Measurements from ENCODE around the gene CAPNS2. TPM values are rescaled to one million over a fixed set of nuclear protein-coding genes. Genes with fewer than 3 reads are reported as not detected.

Gene CAPNS2
- total RNA-seq, 1 experiment from 2014 or later: not detected

GRCh38 chr16:55543472-55543871 lies 23.0 kb upstream of the CAPNS2 start:
- Histone ChIP-seq H2AFZ (ENCODE audit: low read depth, low read length, poor library complexity, severe bottlenecking) (no peak overlapping the region), H3K4me3 (replicated peaks in 1 of 2; ENCODE audit: low read depth in 1 of 2, low read length in 2 of 2) (no peak overlapping the region), H3K36me3 (ENCODE audit: control insufficient read depth in 1 of 2, insufficient read depth in 2 of 2, low read length in 2 of 2) (no peaks in the 10 kb centered on the region; a peak in 1 of 4 replicates), H3K9ac (ENCODE audit: low read length) (no peak overlapping the region), H3K4me1 (ENCODE audit: control insufficient read depth in 1 of 2, insufficient read depth in 2 of 2, low read length in 2 of 2) (peaks cover 0 to 5% of the 10 kb centered on the region in 2 experiments; a peak in 1 of 4 replicates), H3K27me3 (ENCODE audit: insufficient read depth, low read length) (no peaks in the 10 kb centered on the region), H3K9me3 (ENCODE audit: control insufficient read depth in 1 of 2, insufficient read depth in 1 of 2, low read depth in 1 of 2, low read length in 2 of 2) (no peaks in the 10 kb centered on the region), H3K27ac (ENCODE audit: low read depth, low read length) (no peak overlapping the region), H4K20me1 (ENCODE audit: insufficient read depth) (no peaks in the 10 kb centered on the region), H3K9me2 (ENCODE audit: insufficient read depth) (no peaks in the 10 kb centered on the region), H3K4me2 (ENCODE audit: low read length) (no peak overlapping the region), H3K79me2 (ENCODE audit: insufficient read depth, low read length) (no peaks in the 10 kb centered on the region)
- ATAC-seq (no peak; the same call in 1 of the 2 replicates), DNase-seq (ENCODE audit: low read depth, low spot score) (no peak)
- TF ChIP-seq RAD21 (IDR thresholded peaks at IDR 0.05; ENCODE audit: low read depth) (peak; percentile 61), JUND (IDR thresholded peaks at IDR 0.05) (no peak)
- TF ChIP-seq, protein P1, sequence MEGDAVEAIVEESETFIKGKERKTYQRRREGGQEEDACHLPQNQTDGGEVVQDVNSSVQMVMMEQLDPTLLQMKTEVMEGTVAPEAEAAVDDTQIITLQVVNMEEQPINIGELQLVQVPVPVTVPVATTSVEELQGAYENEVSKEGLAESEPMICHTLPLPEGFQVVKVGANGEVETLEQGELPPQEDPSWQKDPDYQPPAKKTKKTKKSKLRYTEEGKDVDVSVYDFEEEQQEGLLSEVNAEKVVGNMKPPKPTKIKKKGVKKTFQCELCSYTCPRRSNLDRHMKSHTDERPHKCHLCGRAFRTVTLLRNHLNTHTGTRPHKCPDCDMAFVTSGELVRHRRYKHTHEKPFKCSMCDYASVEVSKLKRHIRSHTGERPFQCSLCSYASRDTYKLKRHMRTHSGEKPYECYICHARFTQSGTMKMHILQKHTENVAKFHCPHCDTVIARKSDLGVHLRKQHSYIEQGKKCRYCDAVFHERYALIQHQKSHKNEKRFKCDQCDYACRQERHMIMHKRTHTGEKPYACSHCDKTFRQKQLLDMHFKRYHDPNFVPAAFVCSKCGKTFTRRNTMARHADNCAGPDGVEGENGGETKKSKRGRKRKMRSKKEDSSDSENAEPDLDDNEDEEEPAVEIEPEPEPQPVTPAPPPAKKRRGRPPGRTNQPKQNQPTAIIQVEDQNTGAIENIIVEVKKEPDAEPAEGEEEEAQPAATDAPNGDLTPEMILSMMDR (IDR thresholded peaks at IDR 0.05 in 2 of 3, conservative IDR thresholded peaks at IDR 0.05 in 1 of 3; ENCODE audit: borderline replicate concordance in 1 of 3, insufficient read depth in 1 of 3, low read depth in 2 of 3, low read length in 2 of 3): peak in 2 of 3 experiments; percentile 33 to 82; a peak in 4 of 6 replicates
- ChIA-PET RAD21 (ENCODE audit: low non-redundant PET in 1 of 2, low total read pairs in 2 of 2, uncharacterized antibody in 2 of 2, unreplicated experiment in 2 of 2) (interaction anchor here in 1 of 2 experiments (2.7 kb wide), 1 partner anchor 79 kb away, joined by 10 read pairs; no protein-coding TSS in a partner anchor), POLR2A (no interaction called here), CTCF (interaction anchor here (0.7 to 3.7 kb wide), 5 partner anchors 41 to 158 kb away, joined by 3 to 45 read pairs (median 4); no protein-coding TSS in a partner anchor)
- BruUV-seq (replicated peaks): no TSS peak
- intact Hi-C loops (cut with micrococcal nuclease): loop anchor here (1.0 to 5.0 kb wide), 4 partner anchors 49 to 299 kb away; no protein-coding TSS in a partner anchor

- BruUV-seq (replicated peaks): no TSS peak
- Histone ChIP-seq H3K27me3 (ENCODE audit: insufficient read depth, low read length) (no peaks in the 10 kb centered on the region), H4K20me1 (ENCODE audit: insufficient read depth) (no peaks in the 10 kb centered on the region), H3K27ac (ENCODE audit: low read depth, low read length) (no peak overlapping the region), H3K9me3 (ENCODE audit: control insufficient read depth in 1 of 2, insufficient read depth in 1 of 2, low read depth in 1 of 2, low read length in 2 of 2) (no peaks in the 10 kb centered on the region), H2AFZ (ENCODE audit: low read depth, low read length, poor library complexity, severe bottlenecking) (no peak overlapping the region), H3K79me2 (ENCODE audit: insufficient read depth, low read length) (no peaks in the 10 kb centered on the region), H3K4me1 (ENCODE audit: control insufficient read depth in 1 of 2, insufficient read depth in 2 of 2, low read length in 2 of 2) (no peaks in the 10 kb centered on the region), H3K4me2 (ENCODE audit: low read length) (no peak overlapping the region), H3K4me3 (replicated peaks in 1 of 2; ENCODE audit: low read depth in 1 of 2, low read length in 2 of 2) (no peak overlapping the region), H3K9ac (ENCODE audit: low read length) (no peak overlapping the region), H3K36me3 (ENCODE audit: control insufficient read depth in 1 of 2, insufficient read depth in 2 of 2, low read length in 2 of 2) (no peaks in the 10 kb centered on the region), H3K9me2 (ENCODE audit: insufficient read depth) (no peaks in the 10 kb centered on the region)
- DNase-seq (ENCODE audit: low read depth, low spot score) (no peak), ATAC-seq (no peak)
- ChIA-PET POLR2A (no interaction called here), RAD21 (ENCODE audit: low non-redundant PET in 1 of 2, low total read pairs in 2 of 2, uncharacterized antibody in 2 of 2, unreplicated experiment in 2 of 2) (no interaction called here), CTCF (no interaction called here)
- TF ChIP-seq, protein P2, sequence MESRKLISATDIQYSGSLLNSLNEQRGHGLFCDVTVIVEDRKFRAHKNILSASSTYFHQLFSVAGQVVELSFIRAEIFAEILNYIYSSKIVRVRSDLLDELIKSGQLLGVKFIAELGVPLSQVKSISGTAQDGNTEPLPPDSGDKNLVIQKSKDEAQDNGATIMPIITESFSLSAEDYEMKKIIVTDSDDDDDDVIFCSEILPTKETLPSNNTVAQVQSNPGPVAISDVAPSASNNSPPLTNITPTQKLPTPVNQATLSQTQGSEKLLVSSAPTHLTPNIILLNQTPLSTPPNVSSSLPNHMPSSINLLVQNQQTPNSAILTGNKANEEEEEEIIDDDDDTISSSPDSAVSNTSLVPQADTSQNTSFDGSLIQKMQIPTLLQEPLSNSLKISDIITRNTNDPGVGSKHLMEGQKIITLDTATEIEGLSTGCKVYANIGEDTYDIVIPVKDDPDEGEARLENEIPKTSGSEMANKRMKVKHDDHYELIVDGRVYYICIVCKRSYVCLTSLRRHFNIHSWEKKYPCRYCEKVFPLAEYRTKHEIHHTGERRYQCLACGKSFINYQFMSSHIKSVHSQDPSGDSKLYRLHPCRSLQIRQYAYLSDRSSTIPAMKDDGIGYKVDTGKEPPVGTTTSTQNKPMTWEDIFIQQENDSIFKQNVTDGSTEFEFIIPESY (IDR thresholded peaks at IDR 0.05; ENCODE audit: extremely low read depth, insufficient replicate concordance, low read length): no peak
- TF ChIP-seq REST (IDR thresholded peaks at IDR 0.05; ENCODE audit: low read depth): no peak
- no peak for TF ChIP-seq POLR2A (IDR thresholded peaks at IDR 0.05; ENCODE audit: borderline replicate concordance, extremely low read depth, insufficient read depth, insufficient read length)
- no peak for TF ChIP-seq SRF (IDR thresholded peaks at IDR 0.05; ENCODE audit: low read depth)
- TF ChIP-seq FOSL1 (IDR thresholded peaks at IDR 0.05; ENCODE audit: low read depth): no peak
- TF ChIP-seq EZH2 (IDR thresholded peaks at IDR 0.05): no peak
- TF ChIP-seq RAD21 (IDR thresholded peaks at IDR 0.05; ENCODE audit: low read depth): no peak
- TF ChIP-seq POLR2AphosphoS5 (IDR thresholded peaks at IDR 0.05; ENCODE audit: low read depth, low read length): no peak
- TF ChIP-seq, protein P3, sequence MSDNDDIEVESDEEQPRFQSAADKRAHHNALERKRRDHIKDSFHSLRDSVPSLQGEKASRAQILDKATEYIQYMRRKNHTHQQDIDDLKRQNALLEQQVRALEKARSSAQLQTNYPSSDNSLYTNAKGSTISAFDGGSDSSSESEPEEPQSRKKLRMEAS (IDR thresholded peaks at IDR 0.05): no peak
- intact Hi-C loops (cut with micrococcal nuclease): no loop called here
Observed at GRCh38 chr16:55552621-55553020, 13.9 kb upstream of the CAPNS2 start.

Data from HCT116 (cell line).